Esophagus squamous epithelium (tissue), 5 donors: ENCODE measurements around the gene GLIPR2. TPM values are rescaled to one million over a fixed set of nuclear protein-coding genes. Genes with fewer than 3 reads are reported as not detected.

ENCODE experiments used
- DNase-seq: peaks from one replicate; lab custom pipeline; 2025; lab: John Stamatoyannopoulos, UW
- H3K27ac ChIP-seq, 4 donors: fragments of 200-600 bp; sonication (generic); one replicate each; pipeline ENCODE4 v1.5.1; 2016 to 2019; ENCODE audit warnings: mild to moderate bottlenecking in 1 of 4
- H3K27me3 ChIP-seq, 4 donors: fragments of 200-600 bp; sonication (generic); 1 replicate in 3 of 4; 2 replicates in 1 of 4; pipeline versions ENCODE4 v1.5.1 to v1.6.0; 2017 to 2021; ENCODE audit warnings: antibody characterized with exemption in 1 of 4
- H3K36me3 ChIP-seq, 3 donors: fragments of 200-600 bp; sonication (generic); one replicate each; pipeline ENCODE4 v1.5.1; 2016 to 2019
- H3K4me1 ChIP-seq, 3 donors: fragments of 200-600 bp; sonication (generic); one replicate each; pipeline ENCODE4 v1.5.1; 2017 to 2019
- H3K4me3 ChIP-seq, 4 donors: fragments of 200-600 bp; sonication (generic); 1 replicate in 3 of 4; 2 replicates in 1 of 4; pipeline ENCODE4 v1.5.1; 2016 to 2019; ENCODE audit warnings: mild to moderate bottlenecking in 2 of 4, moderate library complexity in 1 of 4
- H3K9me3 ChIP-seq, 3 donors: fragments of 200-600 bp; sonication (generic); one replicate each; pipeline ENCODE4 v1.5.1; 2016 to 2019
- CTCF ChIP-seq, 6 experiments: fragments of 450-650 bp in 4 of 6; fragments of 200-600 bp in 2 of 6; sonication (generic) in 2 of 6; IDR thresholded peaks; one replicate each; pipeline ENCODE4 v1.5.1; 2016 to 2019; ENCODE audit warnings: antibody characterized with exemption in 6 of 6, mild to moderate bottlenecking in 4 of 6, moderate library complexity in 4 of 6
- POLR2A ChIP-seq, 4 donors: fragments of 450-650 bp; IDR thresholded peaks; one replicate each; pipeline ENCODE4 v1.6.1; 2017; ENCODE audit warnings: antibody characterized with exemption in 4 of 4, mild to moderate bottlenecking in 4 of 4, moderate library complexity in 3 of 4
- WGBS, 2 donors: methylation state at CpG; one replicate each; pipeline ENCODE4 v1.1.5; 2018; 5-methylcytosine and 5-hydroxymethylcytosine counted together
- intact Hi-C: fragments of 100-400 bp; cut with DNase I; formaldehyde crosslinking; loops from one replicate; pipeline ENCODE4 v1.15.0; 2022
- total RNA-seq, 4 donors: library from RNA; depleted of rRNA; stranded (reverse); fragments of >200 nt; gene quantifications; one replicate each; pipeline ENCODE4 v1.1.0, GENCODE V29; 2016
- donor health status: DM: yes; HTN: yes; CAD: no.

Gene GLIPR2
- total RNA-seq, 4 donors from 2014 or later, result 0.61 to 13.4 (median 6.0) TPM

- Histone ChIP-seq H3K4me3 (no peak overlapping the region), H3K27me3 (no peaks in the 10 kb centered on the region), H3K27ac (no peak overlapping the region), H3K4me1 (peaks cover 0 to 10% (median 0%) of the 10 kb centered on the region in 3 donors), H3K36me3 (no peaks in the 10 kb centered on the region), H3K9me3 (no peaks in the 10 kb centered on the region)
- intact Hi-C loops, result loop anchor here (2.0 kb wide), 1 partner anchor 64 kb away; no protein-coding TSS in a partner anchor
- TF ChIP-seq POLR2A (IDR thresholded peaks at IDR 0.05) (no peak), CTCF (IDR thresholded peaks at IDR 0.05) (peak; percentile 71 to 85 (median 82))
- DNase-seq, result peak; percentile 38
- WGBS, 2 donors, result 70 to 72% methylated on average over 10 of the region's 10 CpGs
Observed at GRCh38 chr9:36102742-36103495, 33.6 kb upstream of the GLIPR2 start.

- intact Hi-C loops, result no loop called here
Observed at GRCh38 chr9:36109071-36109470, 27.5 kb upstream of the GLIPR2 start.

GRCh38 chr9:36110434-36110833 lies 26.1 kb upstream of the GLIPR2 start:
- H3K9me3 ChIP-seq, result no peaks in the 10 kb centered on the region
- WGBS, 2 donors, result 69 to 90% methylated on average over 2 of the region's 2 CpGs
- no peak for TF ChIP-seq CTCF (IDR thresholded peaks at IDR 0.05)
- no peak for TF ChIP-seq POLR2A (IDR thresholded peaks at IDR 0.05)
- H3K27me3 ChIP-seq, result no peaks in the 10 kb centered on the region
- no peak for DNase-seq
- H3K4me3 ChIP-seq, result no peak overlapping the region
- no peaks in the 10 kb centered on the region for H3K4me1 ChIP-seq
- no peak overlapping the region for H3K27ac ChIP-seq
- intact Hi-C loops, result no loop called here
- H3K36me3 ChIP-seq, result no peaks in the 10 kb centered on the region

More at GRCh38 chr9:36109071-36109470, 27.5 kb upstream of the GLIPR2 start:
- H3K4me3 ChIP-seq, result no peak overlapping the region
- H3K27ac ChIP-seq, result no peak overlapping the region
- no peaks in the 10 kb centered on the region for H3K27me3 ChIP-seq
- no peak for TF ChIP-seq CTCF (IDR thresholded peaks at IDR 0.05)
- no peak for TF ChIP-seq POLR2A (IDR thresholded peaks at IDR 0.05)
- H3K4me1 ChIP-seq, result no peaks in the 10 kb centered on the region
- no peak for DNase-seq
- no peaks in the 10 kb centered on the region for H3K36me3 ChIP-seq
- WGBS, 2 donors, result 94 to 96% methylated on average over 2 of the region's 2 CpGs
- no peaks in the 10 kb centered on the region for H3K9me3 ChIP-seq

- H3K4me3 ChIP-seq, result no peak overlapping the region
- no peak for TF ChIP-seq CTCF (IDR thresholded peaks at IDR 0.05)
- no peak for TF ChIP-seq POLR2A (IDR thresholded peaks at IDR 0.05)
- no peak for DNase-seq
- no peaks in the 10 kb centered on the region for H3K4me1 ChIP-seq
- intact Hi-C loops, result no loop called here
- no peaks in the 10 kb centered on the region for H3K9me3 ChIP-seq
- 91 to 93% methylated on average over 3 of the region's 3 CpGs for WGBS, 2 donors
- H3K27me3 ChIP-seq, result no peaks in the 10 kb centered on the region
- peaks cover 0 to 11% (median 0%) of the 10 kb centered on the region in 3 donors for H3K36me3 ChIP-seq
- no peak overlapping the region for H3K27ac ChIP-seq
Observed at GRCh38 chr9:36112516-36112915, 24.0 kb upstream of the GLIPR2 start.

GRCh38 chr9:36113999-36114398 lies 22.5 kb upstream of the GLIPR2 start:
- intact Hi-C loops, result no loop called here
- Histone ChIP-seq H3K4me1 (no peaks in the 10 kb centered on the region), H3K27ac (no peak overlapping the region), H3K27me3 (no peaks in the 10 kb centered on the region), H3K4me3 (no peak overlapping the region), H3K36me3 (peaks cover 0 to 21% (median 0%) of the 10 kb centered on the region in 3 donors), H3K9me3 (no peaks in the 10 kb centered on the region)
- 77 to 87% methylated on average over 2 of the region's 2 CpGs for WGBS, 2 donors
- DNase-seq, result no peak
- TF ChIP-seq CTCF (IDR thresholded peaks at IDR 0.05), result no peak
- no peak for TF ChIP-seq POLR2A (IDR thresholded peaks at IDR 0.05)
